B cell (primary cell): ENCODE results near the gene ESPNL.

Experiments
- CTCF ChIP-seq: fragments of 200-600 bp; IDR thresholded peaks from one replicate; pipeline ENCODE4 v1.8.0; 2022; ENCODE audit warnings: antibody characterized with exemption, mild to moderate bottlenecking
- EZH2 ChIP-seq: IDR thresholded peaks from 2 replicates; pipeline ENCODE4 v1.6.1; 2012; ENCODE audit warnings: borderline replicate concordance, low read depth, mild to moderate bottlenecking, moderate library complexity, low read length; ENCODE audit not compliant: insufficient read depth, poor library complexity, severe bottlenecking

GRCh38 chr2:238131761-238132462 is 31.8 kb downstream of the ESPNL start:
- TF ChIP-seq CTCF (no peak), EZH2 (no peak)
